Stimulated activated CD8-positive, alpha-beta memory T cell treated with anti-CD3 and anti-CD28 coated beads, Interleukin-15, amount 100 ng/mL, for 1 hour (primary cell): ENCODE data around the gene WDR7.

Experiments used
- DNase-seq: peaks from one replicate; pipeline ENCODE4 v3.0.0-alpha.2; 2020; ENCODE audit warnings: low read depth

Gene WDR7

DNA sequence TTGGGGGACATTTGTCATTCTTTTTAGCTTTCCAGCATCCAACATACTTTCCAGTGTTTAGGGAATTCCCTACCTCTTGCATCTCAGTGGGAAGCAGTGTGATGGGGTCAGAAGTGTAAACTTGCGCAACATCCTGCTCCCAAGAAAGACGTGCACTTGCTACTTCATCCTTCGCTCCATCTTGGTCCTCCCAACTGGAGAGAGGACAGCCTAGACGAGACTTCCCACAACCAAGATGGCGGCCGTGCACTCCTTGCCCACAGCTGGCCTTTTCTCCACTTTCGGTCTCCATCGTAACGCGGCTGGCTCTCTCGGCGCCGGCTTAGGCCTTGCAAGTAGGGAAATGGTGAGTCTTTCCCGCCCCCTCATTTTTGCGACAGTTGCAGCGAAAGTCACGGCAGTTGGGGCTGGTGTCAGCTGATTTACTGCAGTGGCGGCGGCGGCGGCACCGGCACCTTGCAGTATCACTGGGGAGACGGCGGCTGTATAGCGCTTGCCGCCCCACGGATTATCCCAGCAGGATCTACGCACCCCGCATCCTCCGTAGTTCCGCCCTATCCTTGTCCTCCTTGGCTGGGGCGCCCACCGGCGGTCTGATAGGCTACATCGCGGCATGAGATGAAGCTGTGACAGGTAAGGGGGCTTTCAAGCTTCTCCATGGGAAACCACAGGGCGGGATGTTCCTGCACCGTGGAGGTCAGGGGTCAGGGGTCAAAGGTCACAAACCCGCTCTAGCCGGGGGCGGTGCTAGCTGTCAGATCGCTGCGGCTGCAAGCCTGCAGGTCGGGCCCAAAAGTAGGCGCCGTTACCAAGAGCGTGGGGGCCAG lies at the start of gene WDR7:
WDR7 (plus strand) TSS at position 416 of the 827 bp plus-strand sequence. CDS start 21,157 bp downstream, outside the sequence.
- DNase-seq = peak; percentile 89

DNA sequence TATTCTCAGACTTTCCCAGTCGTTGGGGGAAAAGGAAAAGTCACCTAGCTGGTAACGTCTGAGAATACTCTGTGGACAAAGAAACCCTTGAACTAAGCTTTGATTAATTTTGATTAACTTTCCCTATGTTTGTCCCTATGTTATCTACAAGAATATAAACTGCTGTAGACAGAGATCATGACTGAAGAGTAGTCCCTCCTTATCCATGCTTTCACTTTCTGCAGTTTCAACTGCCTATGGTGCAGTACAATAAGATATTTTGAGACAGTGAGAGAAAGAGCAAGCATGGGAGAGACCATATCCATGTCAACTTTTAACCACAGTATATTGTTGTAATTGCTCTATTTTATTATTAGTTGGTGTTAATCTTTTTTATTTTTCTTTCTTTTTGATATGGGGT lies 44.5 kb upstream of the WDR7 start:
- no peak for DNase-seq

DNA sequence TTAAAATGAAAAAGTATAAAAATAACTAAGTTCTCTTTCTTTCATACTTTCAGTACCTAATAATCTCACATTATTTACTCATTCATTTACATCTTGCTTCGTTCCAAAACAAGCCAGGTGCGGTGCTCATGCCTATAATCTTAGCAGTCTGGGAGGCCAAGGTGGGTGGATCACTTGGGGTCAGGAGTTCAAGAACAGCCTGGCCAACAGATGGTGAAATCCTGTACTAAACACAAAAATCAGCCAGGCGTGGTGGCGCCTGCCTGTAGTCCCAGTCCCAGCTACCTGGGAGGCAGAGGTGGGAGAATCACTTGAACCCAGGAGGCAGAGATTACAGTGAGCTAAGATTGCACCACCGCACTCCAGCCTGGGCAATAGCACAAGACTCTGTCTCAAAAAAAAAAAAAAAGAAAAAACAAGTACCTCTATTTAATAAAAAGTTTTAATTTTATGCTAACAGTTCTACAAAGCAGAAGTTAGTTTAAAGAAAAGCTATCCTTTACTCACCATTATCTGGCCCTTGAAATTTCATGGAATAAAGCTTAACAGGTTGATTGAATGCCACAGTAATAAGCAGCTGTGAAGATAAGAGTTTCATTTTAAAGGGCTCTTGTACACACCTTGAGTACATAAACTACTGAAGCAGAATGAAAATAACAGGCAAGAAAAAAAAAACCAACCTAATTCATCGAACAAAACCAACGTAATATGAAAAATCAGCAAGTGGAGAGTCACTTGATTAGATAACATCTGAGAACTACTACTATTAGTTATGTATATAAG lies 35.2 kb upstream of the WDR7 start:
- no peak for DNase-seq

DNA sequence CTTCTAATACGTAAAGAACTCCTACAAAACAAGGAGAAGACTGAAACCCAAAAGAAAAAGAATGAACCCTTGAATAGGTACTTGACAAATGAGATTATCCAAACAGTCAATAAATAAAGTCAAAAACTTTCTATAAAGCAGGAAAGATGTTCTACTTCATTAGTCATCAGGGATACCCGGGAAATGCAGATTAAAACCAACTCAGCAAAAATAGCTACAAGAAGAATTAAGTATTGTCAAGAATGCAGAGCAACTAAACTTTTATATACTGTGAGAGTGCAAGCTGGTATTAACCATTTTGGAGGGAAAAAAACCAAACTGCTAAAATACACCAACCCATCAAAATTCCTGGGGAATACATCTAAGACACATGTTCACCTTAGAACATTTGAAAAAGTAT lies 23.2 kb upstream of the WDR7 start:
- no peak for DNase-seq

- DNase-seq = no peak
Measured at GRCh38 chr18:56632070-56633022, 18.8 kb upstream of the WDR7 start.

DNA sequence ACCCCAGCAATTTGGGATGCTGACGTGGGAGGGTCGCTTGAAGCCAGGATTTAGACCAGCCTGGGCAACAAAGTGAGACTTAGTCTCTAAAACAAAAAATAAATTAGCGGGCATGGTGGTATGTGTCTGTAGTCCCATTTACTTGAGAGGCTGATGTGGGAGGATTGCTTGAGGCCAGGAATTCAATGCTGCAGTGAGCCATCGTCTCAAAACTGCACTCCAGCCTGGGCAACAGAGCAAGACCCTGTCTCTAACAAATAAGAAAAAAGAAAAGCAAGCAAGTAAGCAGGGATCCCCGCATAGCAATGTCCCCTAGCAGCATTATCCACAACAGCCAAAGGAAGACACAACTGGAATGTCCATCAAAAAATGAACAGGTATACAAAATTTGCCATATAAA lies 16.2 kb upstream of the WDR7 start:
- DNase-seq = no peak

- no peak for DNase-seq
Measured at GRCh38 chr18:56637176-56637575, 14.0 kb upstream of the WDR7 start.

DNA sequence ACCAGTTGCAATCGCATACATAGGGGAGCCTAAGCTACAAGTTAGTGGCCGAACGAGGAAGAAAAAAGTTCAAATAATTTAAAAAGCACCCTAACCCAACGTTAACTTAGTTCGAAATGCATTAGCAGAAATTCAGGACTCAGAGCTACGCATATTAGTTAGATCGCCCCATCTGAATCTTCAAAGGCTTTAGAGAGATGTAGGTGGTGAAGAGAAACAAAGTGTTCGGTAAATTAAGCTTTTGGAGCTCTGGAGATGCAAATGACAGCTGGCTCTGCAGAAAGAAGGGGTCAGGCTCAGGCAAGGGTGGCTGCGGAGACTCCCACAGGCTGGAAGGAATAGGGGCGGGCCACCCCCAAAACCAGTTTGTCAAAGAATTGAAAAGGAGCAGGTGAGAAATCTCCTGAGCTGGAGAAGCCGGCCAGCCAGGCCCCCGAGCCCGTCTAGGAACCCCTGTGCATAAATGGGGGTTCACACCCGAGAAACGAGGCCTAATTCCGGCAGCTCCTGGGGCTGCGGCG lies 13.4 kb upstream of the WDR7 start:
- DNase-seq = no peak

DNA sequence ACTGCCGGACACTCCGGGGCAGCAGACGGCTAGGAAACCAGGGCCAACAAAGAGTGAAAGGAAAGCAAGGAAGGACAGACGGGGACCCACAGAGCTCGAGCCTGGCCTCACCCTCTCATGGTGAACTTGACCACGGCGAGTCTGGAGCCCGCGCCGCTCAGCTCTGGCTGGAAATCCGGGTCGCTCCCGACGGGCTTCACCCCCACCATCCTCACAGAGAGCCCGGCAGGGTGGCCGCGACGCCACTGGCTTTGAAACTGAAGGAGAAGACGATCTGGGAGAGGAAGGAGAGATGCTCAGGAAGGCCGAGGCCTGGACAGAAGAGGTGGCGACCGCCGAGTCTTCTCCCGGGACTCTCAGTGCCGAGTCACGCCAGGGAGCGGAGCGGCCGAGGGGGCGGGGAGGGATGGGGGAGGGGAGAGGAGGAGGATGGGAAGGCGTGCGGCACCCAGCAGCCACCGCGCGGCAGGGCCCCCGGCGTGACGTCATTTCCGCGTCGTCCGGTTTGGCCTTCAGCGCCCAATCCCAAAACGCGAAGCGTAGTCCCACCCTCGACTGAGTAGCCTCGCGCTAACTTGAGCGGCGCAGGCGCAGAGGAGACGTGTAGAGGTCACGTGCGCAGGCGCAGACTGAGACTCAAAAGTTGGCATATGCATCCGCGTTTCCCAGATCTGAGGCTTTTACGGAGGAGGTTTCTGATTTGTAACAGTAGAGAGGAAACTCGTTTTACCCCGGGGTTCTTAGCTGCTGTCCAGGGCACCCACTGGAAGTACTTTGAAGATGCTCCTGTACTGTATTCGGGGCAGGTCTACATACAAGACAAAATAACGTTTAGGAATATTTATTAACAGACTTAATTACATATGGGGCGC lies 12.7 kb upstream of the WDR7 start, which contains the start of gene TXNL1:
TXNL1 (minus strand) TSS at position 361 of the 872 bp plus-strand sequence; CDS start at position 209, 152 bp downstream.
- DNase-seq = peak; percentile 99

DNA sequence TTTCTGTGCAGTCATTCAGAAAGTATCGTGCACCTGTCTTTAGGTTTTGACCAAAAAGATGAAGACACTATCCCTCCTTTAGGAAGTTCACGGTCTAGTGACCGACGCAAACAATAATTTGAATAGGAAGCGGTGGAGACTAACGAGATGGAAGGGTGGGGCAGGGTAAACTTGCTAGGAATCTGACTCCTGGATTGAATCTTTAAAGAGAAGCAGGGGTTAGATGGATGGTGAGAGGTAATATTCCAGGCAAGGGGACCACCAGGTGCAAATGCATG lies 12.1 kb upstream of the WDR7 start:
- no peak for DNase-seq

- DNase-seq = no peak
Measured at GRCh38 chr18:56639571-56639970, 11.6 kb upstream of the WDR7 start.

- DNase-seq = no peak
Measured at GRCh38 chr18:56641714-56642337, 9.3 kb upstream of the WDR7 start.

DNA sequence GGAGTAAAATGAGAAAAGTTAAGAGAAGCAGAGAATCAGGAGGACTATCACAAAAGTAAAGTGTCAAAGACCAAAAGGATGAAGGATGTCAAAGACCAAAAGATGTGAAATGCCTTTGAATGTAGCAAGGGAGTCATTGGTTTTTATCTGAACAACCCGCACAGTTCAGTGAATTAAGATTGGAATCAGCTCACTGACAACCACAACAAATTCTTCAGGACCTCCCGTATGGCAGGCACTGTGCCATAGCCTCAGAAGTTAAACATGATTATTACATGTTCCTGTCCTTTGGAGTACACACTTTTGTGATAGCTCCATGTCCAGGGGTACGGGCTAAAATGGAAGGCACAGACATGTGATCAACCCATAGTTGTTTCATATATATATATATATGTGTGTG lies 7.8 kb upstream of the WDR7 start:
- DNase-seq = no peak

DNA sequence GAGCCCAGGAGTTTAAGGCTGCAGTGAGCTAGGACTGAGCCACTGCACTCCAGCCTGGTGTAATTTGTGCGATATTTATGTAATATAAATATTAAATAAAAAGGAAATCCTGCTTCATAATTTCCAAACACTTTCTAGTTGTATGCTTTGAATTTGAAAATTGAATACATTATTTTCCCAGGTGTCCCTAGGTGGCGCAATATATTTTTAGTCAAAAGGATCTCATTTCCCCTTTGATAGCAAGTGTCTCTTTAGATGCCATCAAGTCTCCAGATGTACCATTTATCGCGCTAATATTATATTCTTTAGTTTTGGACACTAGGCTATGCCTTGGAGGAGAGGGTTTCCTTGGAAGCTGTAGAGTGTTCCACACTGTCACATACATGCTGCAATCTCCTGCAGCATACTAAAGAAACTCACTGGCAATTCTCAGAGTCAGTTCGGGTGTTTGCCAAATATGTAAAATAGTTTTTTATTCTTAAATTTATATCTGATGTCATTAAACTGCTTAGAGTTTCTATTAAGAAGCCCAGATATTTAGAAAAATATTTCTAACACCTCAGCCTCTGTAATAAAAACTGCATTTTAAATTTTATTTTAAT lies 5.6 kb upstream of the WDR7 start:
- no peak for DNase-seq

DNA sequence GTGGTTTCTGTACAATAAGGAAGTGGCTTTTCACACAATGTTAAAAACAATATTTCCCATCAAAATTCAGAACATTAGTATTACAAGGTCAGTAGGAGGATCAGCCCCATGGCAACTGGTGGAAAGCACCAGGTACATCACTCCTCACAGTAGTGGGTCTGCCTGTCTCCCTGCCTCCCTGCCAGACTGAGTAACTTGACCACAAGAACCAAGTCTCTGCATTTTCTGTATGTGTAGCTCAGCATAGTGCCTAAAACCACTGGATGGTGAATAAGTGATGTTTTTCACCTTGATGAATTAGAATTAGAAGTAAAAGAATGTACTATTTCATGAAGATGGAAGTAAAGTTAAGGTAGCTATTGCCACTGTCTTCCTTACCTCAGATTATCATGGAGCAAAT lies 4.1 kb upstream of the WDR7 start:
- no peak for DNase-seq

DNA sequence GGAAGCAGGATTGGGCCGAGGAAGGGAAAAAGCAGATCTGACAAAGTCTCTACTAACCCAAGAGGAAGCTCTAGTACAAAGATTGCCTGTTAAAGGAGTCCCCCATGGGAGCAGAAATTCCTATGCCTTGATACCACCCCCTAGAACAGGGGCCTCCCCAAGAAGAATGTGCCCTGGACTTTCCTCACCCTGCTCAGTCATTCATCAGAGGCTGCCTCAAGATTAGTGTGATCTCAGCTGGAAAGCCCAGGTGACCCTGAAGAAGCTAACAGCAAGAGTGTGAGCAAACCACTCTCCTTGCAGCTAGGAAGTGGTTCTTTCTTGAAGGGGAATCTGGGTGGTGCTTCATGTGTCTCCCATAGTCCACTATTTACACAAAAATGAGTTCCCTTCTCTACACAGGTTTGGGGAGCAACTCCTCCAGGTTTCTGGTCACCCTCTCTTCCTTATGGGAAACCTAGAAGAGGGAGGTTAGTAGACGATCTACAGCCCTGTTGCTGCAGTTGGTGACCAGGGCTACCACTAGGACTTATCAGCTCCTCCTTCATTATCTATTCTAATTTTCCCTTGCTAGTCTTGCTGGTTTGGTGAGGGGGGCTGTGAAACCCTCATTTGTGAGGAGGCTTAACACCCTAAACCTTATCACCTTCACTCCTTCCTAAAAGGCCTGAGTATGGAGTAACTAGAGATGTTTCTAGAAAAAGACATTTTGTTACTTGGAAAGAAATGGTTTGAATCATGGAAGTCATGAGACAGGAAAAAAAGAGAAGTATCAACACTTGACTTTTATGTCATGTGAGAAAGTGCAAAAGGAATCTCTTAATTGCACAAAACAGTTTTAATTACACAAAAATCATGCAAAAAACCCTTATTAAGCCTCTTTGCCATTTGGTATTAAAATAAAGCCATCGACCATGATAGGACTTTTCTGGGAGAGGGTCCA lies 2.9 kb upstream of the WDR7 start:
- DNase-seq = no peak

DNA sequence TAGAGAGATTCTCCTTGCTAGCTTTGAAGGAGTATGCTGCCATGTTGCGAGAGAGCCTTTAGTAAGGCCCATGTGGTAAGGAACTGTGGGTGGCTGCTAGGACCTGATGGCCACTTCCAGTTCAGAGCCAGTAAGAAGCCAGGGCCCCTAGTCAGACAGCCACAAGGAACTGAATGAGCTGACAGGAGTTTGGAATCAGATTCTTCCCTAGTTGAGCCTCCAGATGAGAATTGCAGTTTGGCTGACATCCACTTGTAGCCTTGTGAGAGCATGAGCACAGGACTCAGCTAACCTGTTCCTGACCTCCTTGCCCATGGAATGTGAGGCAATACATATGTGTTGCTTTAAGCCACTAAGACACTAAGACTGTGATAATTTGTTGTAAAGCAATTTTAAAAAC lies 1.2 kb upstream of the WDR7 start:
- DNase-seq = no peak

DNA sequence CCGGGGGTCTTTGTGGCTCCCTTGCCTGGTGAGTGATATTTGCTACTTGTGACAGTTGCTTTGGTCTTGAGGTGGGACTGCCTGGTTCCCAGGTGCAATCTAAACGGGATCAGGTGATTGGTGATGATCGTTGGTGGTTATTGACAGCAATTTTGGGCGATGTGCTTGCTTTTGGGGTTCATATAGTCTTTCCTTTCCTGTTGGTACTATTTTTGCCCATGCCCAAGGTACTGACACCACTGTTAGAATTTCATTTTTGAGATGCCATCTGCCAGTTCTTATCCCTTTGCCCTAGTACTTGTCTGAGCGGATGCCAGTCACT lies 573 bp downstream of the WDR7 start:
- no peak for DNase-seq

GRCh38 chr18:56652802-56653201 lies 1.6 kb downstream of the WDR7 start:
- DNase-seq = no peak
